ENCODE results near the gene ZYG11A.

The ZYG11A gene

DNA sequence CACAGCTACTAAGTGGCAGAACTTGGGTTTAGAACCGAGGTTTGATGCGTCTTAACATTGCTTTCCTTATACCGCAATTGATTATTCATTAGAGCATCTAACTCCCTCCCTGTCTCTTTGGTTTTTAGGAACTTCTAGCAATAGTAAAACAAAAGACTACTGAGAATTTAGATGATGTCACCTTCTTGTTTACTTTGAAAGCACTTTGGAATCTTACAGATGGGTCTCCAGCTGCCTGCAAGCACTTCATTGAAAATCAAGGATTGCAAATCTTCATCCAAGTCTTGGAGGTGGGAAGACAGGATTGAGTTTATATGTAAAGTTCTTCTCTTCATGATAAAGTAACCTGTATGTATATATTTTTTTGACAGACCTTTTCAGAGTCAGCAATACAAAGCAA, 35.0 kb downstream of the ZYG11A start:
- no peak for DNase-seq (ENCODE audit: low read depth in 2 of 2)

GRCh38 chr1:52880206-52880605, 37.6 kb downstream of the ZYG11A start:
- no peak for DNase-seq (ENCODE audit: low read depth in 2 of 2)

DNA sequence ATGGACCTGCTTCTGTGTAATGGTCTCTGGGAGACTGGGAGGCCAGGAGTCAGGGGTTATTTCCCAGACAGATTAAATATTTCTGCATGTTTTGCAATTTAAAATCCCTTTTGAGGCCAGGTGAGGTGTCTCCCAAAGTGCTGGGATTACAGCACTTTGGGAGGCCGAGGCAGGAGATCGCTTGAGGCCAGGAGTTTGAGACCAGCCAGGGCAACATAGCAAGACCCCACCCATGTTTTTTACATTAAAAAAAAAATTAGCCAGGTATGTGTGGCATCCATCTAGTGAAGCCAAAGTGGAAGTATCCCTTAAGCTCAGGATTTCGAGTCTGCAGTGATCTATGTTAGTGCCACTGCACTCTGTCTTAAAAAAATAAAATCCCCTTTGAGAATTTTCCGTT, 44.9 kb downstream of the ZYG11A start:
- DNase-seq (ENCODE audit: low read depth in 2 of 2) = no peak

GRCh38 chr1:52892424-52893215, 50.1 kb downstream of the ZYG11A start:
- no peak for DNase-seq (ENCODE audit: low read depth in 2 of 2)

DNA sequence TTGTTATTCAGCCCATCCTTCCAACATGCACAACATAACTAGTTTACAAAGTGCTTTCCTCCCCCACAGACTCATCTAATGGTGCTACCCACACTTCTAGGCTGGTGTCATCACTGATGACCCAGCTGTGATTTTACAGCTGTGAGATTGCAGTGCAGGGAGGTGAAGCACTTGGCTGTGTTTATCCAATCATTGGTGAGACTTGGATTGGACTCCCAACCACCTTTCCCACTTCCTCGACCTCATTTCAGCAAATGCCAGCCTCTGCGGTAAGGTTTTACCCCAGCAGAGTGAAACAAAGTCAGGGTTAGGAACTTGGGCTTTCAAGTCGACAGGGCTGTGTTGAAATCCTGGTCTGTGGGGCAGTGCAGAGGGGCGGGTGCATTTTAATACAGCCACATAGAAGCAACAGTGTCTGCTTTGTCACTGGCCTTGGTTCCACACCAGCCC, 56.9 kb downstream of the ZYG11A start:
- no peak for DNase-seq (ENCODE audit: low read depth in 2 of 2)

- DNase-seq (ENCODE audit: low read depth in 2 of 2) = no peak
These were observed 57.8 kb downstream of the ZYG11A start for GRCh38 chr1:52900402-52900801.

DNA sequence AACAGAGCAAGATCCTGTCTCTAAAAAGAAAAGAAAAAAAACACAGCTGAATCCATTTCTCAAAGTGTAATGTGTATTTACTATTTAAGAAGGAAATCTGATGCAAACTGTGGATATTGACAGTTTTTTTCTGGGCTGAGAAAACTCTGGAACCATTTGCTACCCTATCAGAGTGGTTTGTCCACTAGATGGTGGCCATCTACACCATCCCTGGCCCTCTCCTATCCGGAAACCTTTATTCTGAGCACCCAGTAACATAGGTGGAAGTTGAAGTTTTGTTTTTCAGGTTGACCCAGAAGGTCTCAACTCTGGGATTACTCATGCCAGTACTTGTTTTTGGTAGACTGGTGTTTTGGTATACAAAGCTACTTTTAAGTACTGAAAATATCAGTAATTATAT, 58.8 kb downstream of the ZYG11A start:
- no peak for DNase-seq (ENCODE audit: low read depth in 2 of 2)

DNA sequence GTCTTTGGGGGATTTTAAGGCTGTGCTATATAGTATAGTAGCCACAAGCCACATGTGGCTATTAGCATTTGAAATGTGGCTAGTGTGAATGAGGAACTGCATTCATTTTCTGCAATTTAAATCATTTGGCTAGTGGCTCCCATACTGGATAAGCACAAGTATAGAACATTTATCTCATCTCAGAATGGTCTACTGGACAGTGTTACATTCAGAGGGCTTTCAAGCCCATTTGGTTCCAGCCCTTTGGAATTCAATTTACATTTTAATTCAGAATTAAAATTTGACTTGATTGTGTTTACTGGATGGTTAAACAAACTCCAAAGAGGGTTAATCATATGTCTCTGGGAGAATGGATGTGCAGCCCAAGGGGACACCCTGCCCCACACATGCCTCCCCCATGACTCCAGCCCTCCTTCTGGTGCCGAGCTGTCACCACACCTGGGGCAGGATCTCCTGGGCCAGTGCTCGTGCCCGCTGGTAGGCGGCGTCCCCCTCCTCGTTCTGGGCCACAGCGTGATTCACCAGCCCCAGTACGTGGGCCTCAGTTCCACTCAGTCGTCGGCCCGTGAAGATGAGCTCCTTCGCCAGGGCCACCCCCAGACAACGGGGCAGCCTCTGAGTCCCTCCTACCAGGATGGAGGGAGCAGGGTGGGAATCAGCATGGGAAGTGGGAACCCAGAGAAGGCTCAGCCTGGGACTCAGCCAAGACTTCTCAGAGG, 61.8 kb downstream of the ZYG11A start:
- no peak for DNase-seq (ENCODE audit: low read depth in 2 of 2)

- DNase-seq (ENCODE audit: low read depth in 2 of 2) = no peak
These were observed 62.6 kb downstream of the ZYG11A start for GRCh38 chr1:52904927-52905698.

GRCh38 chr1:52906135-52906603, 63.6 kb downstream of the ZYG11A start:
- no peak for DNase-seq (ENCODE audit: low read depth in 2 of 2)

- no peak for DNase-seq (ENCODE audit: low read depth in 2 of 2)
These were observed 64.7 kb downstream of the ZYG11A start for GRCh38 chr1:52907068-52907811.

GRCh38 chr1:52907812-52908153, 65.2 kb downstream of the ZYG11A start:
- no peak for DNase-seq (ENCODE audit: low read depth in 2 of 2)

GRCh38 chr1:52911541-52911940, 69.0 kb downstream of the ZYG11A start:
- DNase-seq (ENCODE audit: low read depth in 2 of 2) = no peak

- DNase-seq (ENCODE audit: low read depth in 2 of 2) = no peak
These were observed 70.5 kb downstream of the ZYG11A start for GRCh38 chr1:52913014-52913413.

DNA sequence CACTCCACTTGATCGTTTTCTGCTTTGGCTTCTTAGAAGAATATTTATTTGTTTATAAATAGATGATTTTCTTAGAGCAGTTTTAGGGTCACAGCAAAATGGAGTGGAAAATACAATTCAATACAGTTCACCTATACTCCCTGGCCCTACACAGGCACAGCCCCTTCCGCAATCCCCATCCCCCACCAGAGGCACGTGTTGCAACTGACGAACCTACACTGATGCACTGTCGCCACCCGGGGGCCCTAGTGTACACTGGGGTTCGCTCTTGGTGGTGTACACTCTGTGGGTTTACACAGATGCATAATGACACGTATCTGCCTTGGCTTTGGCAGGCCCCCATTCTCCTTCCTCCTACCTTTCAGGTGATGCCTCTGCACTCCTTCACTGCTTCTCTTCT, 71.0 kb downstream of the ZYG11A start:
- DNase-seq (ENCODE audit: low read depth in 2 of 2) = no peak

DNA sequence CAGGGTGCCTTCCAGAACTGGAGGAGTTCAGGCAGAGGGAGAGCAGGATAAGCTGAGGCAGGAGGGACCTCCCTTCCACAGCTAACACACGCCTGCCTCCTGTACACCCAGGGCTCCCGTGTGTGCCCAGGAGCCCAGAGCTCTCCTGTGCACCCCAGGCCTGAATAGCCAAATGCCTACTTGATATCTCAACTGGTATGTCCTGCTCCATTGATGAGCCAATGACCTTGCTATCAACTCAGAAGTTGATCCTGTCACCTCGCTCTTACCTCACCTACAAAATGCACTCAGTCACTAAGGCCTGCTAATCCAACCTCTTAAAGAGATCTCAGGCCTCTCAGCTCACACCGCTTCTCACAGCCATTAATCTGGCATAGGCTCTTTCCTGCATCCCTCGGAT, 71.9 kb downstream of the ZYG11A start:
- no peak for DNase-seq (ENCODE audit: low read depth in 2 of 2)

DNA sequence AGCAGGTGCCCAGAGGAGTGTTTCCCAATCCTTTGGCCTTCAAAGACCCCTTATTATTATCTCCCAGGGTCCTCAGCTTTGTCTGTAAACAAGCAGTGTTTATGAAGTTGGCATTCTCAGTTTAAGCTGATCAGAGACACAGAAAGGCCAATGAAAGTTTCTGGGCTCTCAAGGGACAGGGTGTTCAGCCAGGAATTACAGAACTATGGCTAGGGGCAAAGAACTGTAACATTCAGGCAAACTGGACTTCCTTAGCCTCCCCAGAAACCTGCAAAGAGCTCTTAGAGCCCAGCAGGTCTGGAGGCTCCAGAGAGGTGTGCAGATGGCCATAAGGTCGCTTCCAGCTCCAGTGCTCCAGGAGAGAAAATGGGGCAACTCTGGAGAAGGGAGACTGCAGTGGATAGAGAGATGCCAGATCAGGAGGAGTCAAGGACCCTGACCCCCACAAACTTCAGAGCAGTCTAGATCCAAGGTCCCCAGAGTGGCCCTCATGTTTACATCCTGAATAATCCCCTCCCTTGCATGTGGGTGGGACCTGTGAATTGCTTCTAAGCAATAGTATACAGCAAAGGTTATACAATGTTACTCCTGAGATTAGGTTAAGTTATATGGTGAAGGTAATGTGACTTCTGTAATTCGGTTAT, 72.8 kb downstream of the ZYG11A start:
- no peak for DNase-seq (ENCODE audit: low read depth in 2 of 2)

GRCh38 chr1:52915855-52916220, 73.3 kb downstream of the ZYG11A start:
- no peak for DNase-seq (ENCODE audit: low read depth in 2 of 2)

GRCh38 chr1:52916241-52916975, 73.8 kb downstream of the ZYG11A start:
- no peak for DNase-seq (ENCODE audit: low read depth in 2 of 2)

DNA sequence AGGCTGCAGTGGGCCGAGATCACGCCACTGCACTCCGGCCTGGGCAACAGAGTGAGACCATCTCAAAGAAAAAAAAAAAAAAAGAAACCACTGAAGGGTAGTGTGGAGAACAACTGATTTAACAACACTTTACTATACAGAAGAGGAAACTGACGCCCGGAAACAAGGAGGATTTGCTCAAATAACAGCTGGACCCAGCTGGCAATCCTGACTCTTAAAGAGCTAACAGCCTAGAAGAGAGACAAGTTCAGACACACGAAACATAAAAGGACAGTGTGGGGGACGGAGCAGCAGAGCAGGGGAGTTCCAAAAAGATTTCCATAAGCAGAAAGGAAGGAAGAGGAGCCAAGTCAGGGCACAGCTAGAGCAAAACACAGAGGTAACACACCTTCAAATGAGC, 74.6 kb downstream of the ZYG11A start:
- no peak for DNase-seq (ENCODE audit: low read depth in 2 of 2)

GRCh38 chr1:52917581-52917980, 75.0 kb downstream of the ZYG11A start:
- no peak for DNase-seq (ENCODE audit: low read depth in 2 of 2)
